Measurements from ENCODE around the gene CLNK.

The CLNK gene

DNA sequence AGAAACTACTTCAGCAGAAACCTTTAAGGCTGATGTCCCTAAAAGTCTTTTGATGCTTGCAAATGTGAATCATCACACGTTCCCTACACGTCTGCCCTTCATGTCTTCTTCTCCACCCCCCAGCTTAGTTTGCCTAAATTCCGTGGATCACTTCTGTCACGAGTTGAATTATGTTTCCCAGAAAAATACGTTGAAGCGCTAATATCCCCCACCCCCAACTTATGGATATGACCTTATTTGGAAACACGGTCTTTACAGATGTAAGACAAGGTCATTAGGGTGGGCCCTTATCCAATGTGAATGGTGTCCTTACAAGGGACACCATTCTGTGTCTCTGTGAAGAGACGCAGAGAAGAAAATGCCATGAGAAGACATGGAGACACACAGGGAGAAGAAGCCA, 225.3 kb downstream of the CLNK start:
- Histone ChIP-seq H3K9ac (ENCODE audit: insufficient read length, low read depth) (no peak overlapping the region), H3K36me3 (ENCODE audit: insufficient read depth, insufficient read length, low read length) (peaks cover 8% of the 10 kb centered on the region), H3K4me1 (ENCODE audit: insufficient read depth, insufficient read length) (no peaks in the 10 kb centered on the region), H3K9me3 (ENCODE audit: insufficient read depth, low read length) (0 out of 2 replicates have a peak, but pooled peaks cover 4% of the 10 kb centered on the region), H3K27me3 (ENCODE audit: insufficient read depth, insufficient read length) (peaks cover 57% of the 10 kb centered on the region), H3K4me3 (ENCODE audit: insufficient read length, low read depth) (no peak overlapping the region)
- TF ChIP-seq ZNF274 (IDR thresholded peaks at IDR 0.05; ENCODE audit: low read depth, low read length): no peak
- no peak for TF ChIP-seq YY1 (IDR thresholded peaks at IDR 0.05; ENCODE audit: insufficient read depth, insufficient read length)
- no peak for TF ChIP-seq SUZ12 (IDR thresholded peaks at IDR 0.05; ENCODE audit: extremely low read depth, insufficient read depth, insufficient read length)
- DNase-seq (ENCODE audit: low read depth, low spot score): no peak

DNA sequence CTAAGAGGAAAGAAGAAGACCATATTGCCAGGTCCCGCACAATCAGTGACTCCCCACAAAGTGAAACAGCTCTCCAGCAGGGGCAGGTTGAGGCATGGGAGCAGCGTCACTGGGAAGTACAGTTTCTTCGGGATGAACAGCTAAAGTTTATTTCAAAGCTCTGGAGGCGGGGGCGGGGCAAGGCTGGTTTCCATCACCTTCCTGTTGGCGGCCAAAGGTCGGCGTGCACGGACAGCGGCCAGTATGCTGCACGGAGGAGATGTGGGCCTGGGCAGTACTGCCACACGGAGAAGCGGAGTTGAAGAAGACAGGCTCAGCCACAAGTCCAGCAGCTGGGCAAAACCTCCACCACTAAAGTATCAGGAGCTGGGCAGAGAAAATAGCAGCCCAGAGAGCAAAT, 226.4 kb downstream of the CLNK start:
- H3K36me3 ChIP-seq (ENCODE audit: insufficient read depth, insufficient read length, low read length): peaks cover 20% of the 10 kb centered on the region
- DNase-seq (ENCODE audit: low read depth, low spot score): no peak
- no peak overlapping the region for H3K4me3 ChIP-seq (ENCODE audit: insufficient read length, low read depth)
- peaks cover 54% of the 10 kb centered on the region for H3K27me3 ChIP-seq (ENCODE audit: insufficient read depth, insufficient read length)
- no peaks in the 10 kb centered on the region for H3K4me1 ChIP-seq (ENCODE audit: insufficient read depth, insufficient read length)
- H3K9me3 ChIP-seq (ENCODE audit: insufficient read depth, low read length): 0 out of 2 replicates have a peak, but pooled peaks cover 4% of the 10 kb centered on the region
- H3K9ac ChIP-seq (ENCODE audit: insufficient read length, low read depth): no peak overlapping the region
- TF ChIP-seq SUZ12 (IDR thresholded peaks at IDR 0.05; ENCODE audit: extremely low read depth, insufficient read depth, insufficient read length) (no peak), YY1 (IDR thresholded peaks at IDR 0.05; ENCODE audit: insufficient read depth, insufficient read length) (no peak), ZNF274 (IDR thresholded peaks at IDR 0.05; ENCODE audit: low read depth, low read length) (no peak)

DNA sequence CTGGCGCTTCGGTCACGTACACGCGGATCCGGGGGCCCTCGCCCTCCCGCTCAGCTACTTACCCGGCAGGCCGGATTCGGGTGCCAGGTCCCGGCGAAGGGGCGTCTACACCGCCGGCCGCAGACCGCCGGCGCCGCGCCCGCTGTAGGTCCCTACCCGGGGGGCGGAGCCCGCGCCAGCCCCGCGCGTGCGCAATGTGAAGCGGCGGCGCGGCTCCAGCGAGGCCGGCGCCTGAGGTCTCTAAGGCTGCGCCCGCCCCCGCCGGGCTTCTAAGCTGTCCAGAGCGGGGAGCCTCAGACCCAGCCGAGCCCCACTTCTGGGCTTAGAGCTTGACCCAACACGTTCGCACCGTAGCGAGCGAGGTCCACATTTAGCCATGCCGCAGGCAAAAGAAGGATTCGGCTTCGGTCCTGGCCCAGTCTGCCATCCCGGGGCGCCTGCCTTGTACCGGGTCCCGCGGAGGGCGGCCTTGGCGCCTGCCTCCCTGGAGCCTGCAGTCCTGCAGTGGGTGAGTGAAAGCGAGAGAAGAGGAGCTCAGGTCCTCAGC, 227.2 kb downstream of the CLNK start, which contains the start of gene ZNF518B:
Gene ZNF518B (minus strand): TSS at position 172 of the 547 bp plus-strand sequence. CDS start 11,098 bp downstream, outside the sequence.
- Histone ChIP-seq H3K4me1 (ENCODE audit: insufficient read depth, insufficient read length) (no peaks in the 10 kb centered on the region), H3K9me3 (ENCODE audit: insufficient read depth, low read length) (0 out of 2 replicates have a peak, but pooled peaks cover 4% of the 10 kb centered on the region), H3K4me3 (ENCODE audit: insufficient read length, low read depth) (peak within 1 kb of the TSS; percentile 81), H3K36me3 (ENCODE audit: insufficient read depth, insufficient read length, low read length) (peaks cover 28% of the 10 kb centered on the region), H3K27me3 (ENCODE audit: insufficient read depth, insufficient read length) (peaks cover 46% of the 10 kb centered on the region), H3K9ac (ENCODE audit: insufficient read length, low read depth) (peak within 1 kb of the TSS; percentile 87)
- TF ChIP-seq YY1 (IDR thresholded peaks at IDR 0.05; ENCODE audit: insufficient read depth, insufficient read length) (no peak), SUZ12 (IDR thresholded peaks at IDR 0.05; ENCODE audit: extremely low read depth, insufficient read depth, insufficient read length) (no peak), ZNF274 (IDR thresholded peaks at IDR 0.05; ENCODE audit: low read depth, low read length) (no peak)
- DNase-seq (ENCODE audit: low read depth, low spot score): peak; percentile 56

DNA sequence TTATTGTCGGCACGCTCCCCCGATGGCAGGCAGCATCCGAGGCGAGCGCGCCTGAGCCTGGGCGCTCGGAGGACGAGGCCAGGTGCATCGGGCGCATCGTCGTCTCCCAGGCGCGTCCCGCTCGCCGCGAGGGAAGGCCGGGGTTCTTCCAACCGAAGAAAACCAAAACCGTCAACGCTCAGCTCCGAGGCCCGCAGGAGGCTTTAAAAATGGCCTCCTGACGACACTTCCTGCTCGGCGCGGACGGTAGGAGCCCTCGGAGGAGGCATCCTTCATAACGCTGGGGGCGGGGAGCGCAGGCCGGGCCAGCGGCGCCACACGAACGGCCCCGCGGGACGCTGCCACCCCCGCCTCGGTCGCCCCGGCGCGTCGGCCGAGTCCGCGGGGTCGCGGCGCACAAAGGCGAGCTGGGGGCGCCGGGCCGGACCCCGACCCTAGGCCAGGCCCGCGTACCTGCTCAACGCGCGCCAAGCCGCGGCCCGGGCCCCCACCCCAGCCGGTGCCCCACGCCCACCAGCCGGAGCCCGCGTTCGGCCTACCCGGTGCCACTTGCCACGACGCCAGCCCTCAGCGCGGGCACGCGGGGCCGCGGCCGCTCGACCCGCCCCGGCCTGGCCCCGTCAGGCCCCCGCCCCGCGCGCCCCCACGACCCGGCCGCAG, 227.8 kb downstream of the CLNK start:
- peak; percentile 36 for DNase-seq (ENCODE audit: low read depth, low spot score)
- Histone ChIP-seq H3K36me3 (ENCODE audit: insufficient read depth, insufficient read length, low read length) (peaks cover 34% of the 10 kb centered on the region), H3K4me3 (ENCODE audit: insufficient read length, low read depth) (peak overlapping the region; percentile 81), H3K9ac (ENCODE audit: insufficient read length, low read depth) (peak overlapping the region; percentile 87), H3K9me3 (ENCODE audit: insufficient read depth, low read length) (0 out of 2 replicates have a peak, but pooled peaks cover 4% of the 10 kb centered on the region), H3K4me1 (ENCODE audit: insufficient read depth, insufficient read length) (no peaks in the 10 kb centered on the region), H3K27me3 (ENCODE audit: insufficient read depth, insufficient read length) (peaks cover 40% of the 10 kb centered on the region)
- TF ChIP-seq YY1 (IDR thresholded peaks at IDR 0.05; ENCODE audit: insufficient read depth, insufficient read length): peak; percentile 18
- TF ChIP-seq SUZ12 (IDR thresholded peaks at IDR 0.05; ENCODE audit: extremely low read depth, insufficient read depth, insufficient read length): no peak

DNA sequence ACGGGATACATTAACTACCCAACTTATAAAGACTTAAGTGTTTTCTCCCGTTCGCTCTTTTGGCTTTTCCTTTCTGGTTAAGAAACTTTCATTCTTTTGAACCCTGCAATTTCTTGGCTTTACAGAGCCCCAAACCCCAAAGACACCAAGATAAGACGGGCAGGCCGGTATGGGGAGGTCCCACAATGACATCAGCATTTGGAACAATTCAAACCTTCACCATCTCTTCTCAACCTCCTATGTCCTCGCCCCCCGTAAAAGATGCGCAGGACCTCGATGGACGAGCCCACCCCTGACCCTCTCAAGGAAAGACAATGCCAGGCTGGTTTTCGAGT, 228.3 kb downstream of the CLNK start:
- H3K9ac ChIP-seq (ENCODE audit: insufficient read length, low read depth): peak overlapping the region; percentile 87

DNA sequence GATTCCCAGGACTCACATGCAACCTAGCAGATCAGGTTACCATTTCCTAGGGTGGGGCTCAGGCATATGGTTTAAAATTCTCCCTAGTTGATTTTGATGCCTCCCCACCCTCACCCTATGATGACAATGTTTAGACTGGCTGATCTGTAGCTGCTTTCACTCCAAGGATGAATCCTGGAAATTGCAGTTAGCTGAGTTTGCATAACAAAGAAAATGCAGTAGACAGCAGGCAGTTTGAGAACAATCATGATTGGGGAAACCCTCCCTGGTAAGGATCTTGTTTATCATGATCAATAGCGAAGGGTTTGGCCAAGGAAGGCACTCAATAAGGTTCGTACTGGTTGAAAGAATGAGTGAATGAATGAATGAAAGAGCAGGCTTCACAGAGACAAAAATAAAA, 229.4 kb downstream of the CLNK start:
- peaks cover 49% of the 10 kb centered on the region for H3K36me3 ChIP-seq (ENCODE audit: insufficient read depth, insufficient read length, low read length)
- 0 out of 2 replicates have a peak, but pooled peaks cover 4% of the 10 kb centered on the region for H3K9me3 ChIP-seq (ENCODE audit: insufficient read depth, low read length)
- H3K9ac ChIP-seq (ENCODE audit: insufficient read length, low read depth): no peak overlapping the region

More for the DNA sequence above, 228.3 kb downstream of the CLNK start:
- no peak for TF ChIP-seq ZNF274 (IDR thresholded peaks at IDR 0.05; ENCODE audit: low read depth, low read length)
- no peak for TF ChIP-seq SUZ12 (IDR thresholded peaks at IDR 0.05; ENCODE audit: extremely low read depth, insufficient read depth, insufficient read length)
- no peak for TF ChIP-seq YY1 (IDR thresholded peaks at IDR 0.05; ENCODE audit: insufficient read depth, insufficient read length)
- Histone ChIP-seq H3K27me3 (ENCODE audit: insufficient read depth, insufficient read length) (peaks cover 36% of the 10 kb centered on the region), H3K4me3 (ENCODE audit: insufficient read length, low read depth) (peak overlapping the region; percentile 81), H3K4me1 (ENCODE audit: insufficient read depth, insufficient read length) (no peaks in the 10 kb centered on the region), H3K9me3 (ENCODE audit: insufficient read depth, low read length) (0 out of 2 replicates have a peak, but pooled peaks cover 4% of the 10 kb centered on the region), H3K36me3 (ENCODE audit: insufficient read depth, insufficient read length, low read length) (peaks cover 39% of the 10 kb centered on the region)
- DNase-seq (ENCODE audit: low read depth, low spot score): no peak

DNA sequence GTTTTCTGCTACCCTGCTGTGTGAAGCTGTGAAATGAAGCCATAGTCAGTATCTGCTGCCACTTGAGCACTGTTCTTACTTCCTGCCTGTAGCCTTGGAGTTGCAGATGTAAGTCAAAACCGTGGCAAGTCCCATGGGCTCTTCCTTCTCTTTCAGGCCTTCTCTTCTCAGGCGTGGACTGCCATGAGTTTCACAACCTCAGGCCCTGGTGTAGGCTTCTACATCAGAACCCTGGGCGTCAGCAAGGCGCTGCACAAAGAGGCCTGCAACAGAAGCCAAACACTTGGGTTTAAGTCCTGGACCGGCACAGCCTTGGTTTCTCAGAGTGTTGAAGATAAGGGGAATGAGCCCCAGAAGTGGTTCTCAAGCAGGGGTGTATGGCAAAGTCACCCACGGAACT, 229.8 kb downstream of the CLNK start:
- H3K27me3 ChIP-seq (ENCODE audit: insufficient read depth, insufficient read length): peaks cover 24% of the 10 kb centered on the region
- peaks cover 53% of the 10 kb centered on the region for H3K36me3 ChIP-seq (ENCODE audit: insufficient read depth, insufficient read length, low read length)
- TF ChIP-seq SUZ12 (IDR thresholded peaks at IDR 0.05; ENCODE audit: extremely low read depth, insufficient read depth, insufficient read length): no peak
- no peak for TF ChIP-seq ZNF274 (IDR thresholded peaks at IDR 0.05; ENCODE audit: low read depth, low read length)
- H3K9ac ChIP-seq (ENCODE audit: insufficient read length, low read depth): no peak overlapping the region
- no peak overlapping the region for H3K4me3 ChIP-seq (ENCODE audit: insufficient read length, low read depth)
- no peaks in the 10 kb centered on the region for H3K4me1 ChIP-seq (ENCODE audit: insufficient read depth, insufficient read length)
- no peak for DNase-seq (ENCODE audit: low read depth, low spot score)
- H3K9me3 ChIP-seq (ENCODE audit: insufficient read depth, low read length): 0 out of 2 replicates have a peak, but pooled peaks cover 4% of the 10 kb centered on the region

More for the DNA sequence above, 229.4 kb downstream of the CLNK start:
- DNase-seq (ENCODE audit: low read depth, low spot score): no peak
- no peaks in the 10 kb centered on the region for H3K4me1 ChIP-seq (ENCODE audit: insufficient read depth, insufficient read length)
- TF ChIP-seq SUZ12 (IDR thresholded peaks at IDR 0.05; ENCODE audit: extremely low read depth, insufficient read depth, insufficient read length) (no peak), ZNF274 (IDR thresholded peaks at IDR 0.05; ENCODE audit: low read depth, low read length) (no peak), YY1 (IDR thresholded peaks at IDR 0.05; ENCODE audit: insufficient read depth, insufficient read length) (no peak)
- no peak overlapping the region for H3K4me3 ChIP-seq (ENCODE audit: insufficient read length, low read depth)
- H3K27me3 ChIP-seq (ENCODE audit: insufficient read depth, insufficient read length): peaks cover 26% of the 10 kb centered on the region
